ENCODE data around the gene FBXL17.

The FBXL17 gene

GRCh38 chr5:107813559-107813958 lies 568.3 kb downstream of the FBXL17 start:
- Histone ChIP-seq H3K27me3 (ENCODE audit: low read depth, low read length) (no peaks in the 10 kb centered on the region), H2AFZ (ENCODE audit: low read depth, low read length) (no peak overlapping the region), H3K9ac (ENCODE audit: low read length) (no peak overlapping the region), H3K27ac (ENCODE audit: low read length) (peak overlapping the region; percentile 32; the same call in 1 of the 2 replicates), H3K4me1 (ENCODE audit: low read length) (peaks cover 45% of the 10 kb centered on the region), H3K36me3 (replicated peaks; ENCODE audit: low read depth, low read length) (no peaks in the 10 kb centered on the region), H3K79me2 (ENCODE audit: low read length) (no peaks in the 10 kb centered on the region), H4K20me1 (ENCODE audit: insufficient read depth, low read length) (no peaks in the 10 kb centered on the region), H3K9me3 (ENCODE audit: insufficient read depth, low read length) (no peaks in the 10 kb centered on the region), H3K4me2 (ENCODE audit: low read length) (peak overlapping the region; percentile 61), H3K4me3 (ENCODE audit: low read length) (no peak overlapping the region)
- TF ChIP-seq CTCF (IDR thresholded peaks at IDR 0.05; ENCODE audit: low read depth, low read length) = no peak
- no peak for TF ChIP-seq EZH2phosphoT487 (IDR thresholded peaks at IDR 0.05; ENCODE audit: low read depth)

GRCh38 chr5:107812570-107813141 lies 569.2 kb downstream of the FBXL17 start:
- Histone ChIP-seq H3K4me2 (ENCODE audit: low read length) (peak overlapping the region; percentile 61), H3K4me1 (ENCODE audit: low read length) (peaks cover 45% of the 10 kb centered on the region), H3K9ac (ENCODE audit: low read length) (no peak overlapping the region), H2AFZ (ENCODE audit: low read depth, low read length) (no peak overlapping the region), H3K9me3 (ENCODE audit: insufficient read depth, low read length) (no peaks in the 10 kb centered on the region), H3K79me2 (ENCODE audit: low read length) (no peaks in the 10 kb centered on the region), H3K27ac (ENCODE audit: low read length) (peak overlapping the region; percentile 32; the same call in 1 of the 2 replicates), H3K36me3 (replicated peaks; ENCODE audit: low read depth, low read length) (no peaks in the 10 kb centered on the region), H3K4me3 (ENCODE audit: low read length) (peak overlapping the region; percentile 43; the same call in 1 of the 2 replicates), H3K27me3 (ENCODE audit: low read depth, low read length) (no peaks in the 10 kb centered on the region), H4K20me1 (ENCODE audit: insufficient read depth, low read length) (no peaks in the 10 kb centered on the region)
- TF ChIP-seq CTCF (IDR thresholded peaks at IDR 0.05; ENCODE audit: low read depth, low read length) (no peak), EZH2phosphoT487 (IDR thresholded peaks at IDR 0.05; ENCODE audit: low read depth) (no peak)

- Histone ChIP-seq H3K79me2 (ENCODE audit: low read length) (no peaks in the 10 kb centered on the region), H3K27me3 (ENCODE audit: low read depth, low read length) (no peaks in the 10 kb centered on the region), H3K36me3 (replicated peaks; ENCODE audit: low read depth, low read length) (no peaks in the 10 kb centered on the region), H3K4me2 (ENCODE audit: low read length) (no peak overlapping the region), H3K9me3 (ENCODE audit: insufficient read depth, low read length) (no peaks in the 10 kb centered on the region), H3K9ac (ENCODE audit: low read length) (no peak overlapping the region), H4K20me1 (ENCODE audit: insufficient read depth, low read length) (no peaks in the 10 kb centered on the region), H3K4me1 (ENCODE audit: low read length) (peaks cover 33% of the 10 kb centered on the region), H3K27ac (ENCODE audit: low read length) (no peak overlapping the region), H3K4me3 (ENCODE audit: low read length) (no peak overlapping the region), H2AFZ (ENCODE audit: low read depth, low read length) (no peak overlapping the region)
- TF ChIP-seq CTCF (IDR thresholded peaks at IDR 0.05; ENCODE audit: low read depth, low read length) (no peak), EZH2phosphoT487 (IDR thresholded peaks at IDR 0.05; ENCODE audit: low read depth) (no peak)
These were observed 572.5 kb downstream of the FBXL17 start for GRCh38 chr5:107809201-107810034.

All from OCI-LY3 (cell line).